GM15510 (cell line): Measurements from ENCODE around the gene SGMS2.

Experiments used
- POLR2A ChIP-seq: IDR thresholded peaks from 3 replicates; pipeline ENCODE4 v1.6.1; 2011; ENCODE audit warnings: borderline replicate concordance; ENCODE audit not compliant: insufficient read length; ENCODE audit errors: extremely low read depth

The SGMS2 gene

GRCh38 chr4:107906458-107907100 lies 81.8 kb downstream of the SGMS2 start:
- TF ChIP-seq POLR2A, result no peak

GRCh38 chr4:107908377-107908776 lies 83.6 kb downstream of the SGMS2 start:
- TF ChIP-seq POLR2A, result no peak

- TF ChIP-seq POLR2A, result no peak
Measured at GRCh38 chr4:107913283-107913899, 88.7 kb downstream of the SGMS2 start.

- no peak for TF ChIP-seq POLR2A
Measured at GRCh38 chr4:107915220-107915619, 90.5 kb downstream of the SGMS2 start.

GRCh38 chr4:107916623-107917022 lies 91.9 kb downstream of the SGMS2 start:
- TF ChIP-seq POLR2A, result no peak

- no peak for TF ChIP-seq POLR2A
Measured at GRCh38 chr4:107917500-107917899, 92.8 kb downstream of the SGMS2 start.

GRCh38 chr4:107922486-107923473 lies 98.0 kb downstream of the SGMS2 start:
- TF ChIP-seq POLR2A, result no peak

- TF ChIP-seq POLR2A, result peak; percentile 58
Measured at GRCh38 chr4:107930821-107931774, 106.4 kb downstream of the SGMS2 start, which contains the start of gene CYP2U1. CYP2U1 (plus strand) TSS chr4:107931549; CDS start chr4:107931644, 95 bp downstream.

GRCh38 chr4:107931775-107932321 lies 107.1 kb downstream of the SGMS2 start:
- TF ChIP-seq POLR2A, result no peak

- no peak for TF ChIP-seq POLR2A
Measured at GRCh38 chr4:107935246-107935645, 110.5 kb downstream of the SGMS2 start.

- TF ChIP-seq POLR2A, result no peak
Measured at GRCh38 chr4:107937040-107937439, 112.3 kb downstream of the SGMS2 start.

GRCh38 chr4:107939307-107939706 lies 114.6 kb downstream of the SGMS2 start:
- no peak for TF ChIP-seq POLR2A

- no peak for TF ChIP-seq POLR2A
Measured at GRCh38 chr4:107945809-107946208, 121.1 kb downstream of the SGMS2 start.

- no peak for TF ChIP-seq POLR2A
Measured at GRCh38 chr4:107950746-107951540, 126.2 kb downstream of the SGMS2 start.

- TF ChIP-seq POLR2A, result no peak
Measured at GRCh38 chr4:107951551-107951950, 126.8 kb downstream of the SGMS2 start.
